Measurements from ENCODE around the gene CFAP97. TPM values are rescaled to one million over a fixed set of nuclear protein-coding genes. Genes with fewer than 3 reads are reported as not detected.
A peak's percentile ranks its signal among the peaks of the same experiment; 100 is the strongest.

Gene CFAP97
- 10 to 100 TPM; 26.7 to 33.0 (median 30.9) TPM for total RNA-seq

GRCh38 chr4:185203486-185204237 is at the start of gene CFAP97:
Gene CFAP97 (minus strand): TSS chr4:185204000. CDS start chr4:185191196, 12,804 bp downstream.
- Histone ChIP-seq H3K4me1 (peaks cover 24% of the 10 kb centered on the region), H3K36me3 (no peaks in the 10 kb centered on the region), H3K27ac (peak within 1 kb of the TSS; percentile 97), H3K9me3 (no peaks in the 10 kb centered on the region), H3K4me3 (peak within 1 kb of the TSS; percentile 91), H3K27me3 (no peaks in the 10 kb centered on the region)
- TF ChIP-seq CTCF (IDR thresholded peaks at IDR 0.05) (no peak), POLR2A (IDR thresholded peaks at IDR 0.05) (peak; percentile 45 to 74)
- WGBS = 0% methylated on average over 9 of the region's 103 CpGs
- DNase-seq (ENCODE audit: low spot score in 2 of 2) = peak; percentile 91 to 93

DNA sequence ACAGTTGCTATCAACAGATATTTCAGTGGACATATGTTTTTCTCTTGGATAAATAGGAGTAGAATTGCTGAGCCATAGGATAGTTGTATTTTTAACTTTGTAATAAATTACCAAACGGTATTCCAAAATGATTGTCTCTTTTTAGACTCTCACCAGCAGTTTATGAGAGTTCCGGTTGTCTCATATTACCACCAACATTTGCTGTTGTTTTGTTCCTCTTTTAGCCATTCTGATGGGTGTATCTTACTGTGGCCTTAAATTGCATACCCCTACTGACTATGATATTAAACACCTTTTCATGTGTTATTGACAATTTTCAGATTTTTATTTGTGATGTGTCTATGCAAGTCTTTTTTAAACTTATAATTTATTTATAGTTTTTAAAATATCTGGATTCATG is 45.3 kb upstream of the CFAP97 start:
- H3K27me3 ChIP-seq = no peaks in the 10 kb centered on the region
- TF ChIP-seq POLR2AphosphoS5 (IDR thresholded peaks at IDR 0.05) = no peak
- TF ChIP-seq CTCF (IDR thresholded peaks at IDR 0.05) = no peak
- TF ChIP-seq EP300 (IDR thresholded peaks at IDR 0.05) = no peak
- TF ChIP-seq POLR2A (IDR thresholded peaks at IDR 0.05) = no peak
- no peak for DNase-seq (ENCODE audit: low spot score in 2 of 2)
- WGBS = 92% methylated on average over 2 of the region's 2 CpGs
- H3K27ac ChIP-seq = no peak overlapping the region
- H3K4me3 ChIP-seq = no peak overlapping the region
- peaks cover 5% of the 10 kb centered on the region for H3K4me1 ChIP-seq
- H3K36me3 ChIP-seq = no peaks in the 10 kb centered on the region
- H3K9me3 ChIP-seq = no peaks in the 10 kb centered on the region

DNA sequence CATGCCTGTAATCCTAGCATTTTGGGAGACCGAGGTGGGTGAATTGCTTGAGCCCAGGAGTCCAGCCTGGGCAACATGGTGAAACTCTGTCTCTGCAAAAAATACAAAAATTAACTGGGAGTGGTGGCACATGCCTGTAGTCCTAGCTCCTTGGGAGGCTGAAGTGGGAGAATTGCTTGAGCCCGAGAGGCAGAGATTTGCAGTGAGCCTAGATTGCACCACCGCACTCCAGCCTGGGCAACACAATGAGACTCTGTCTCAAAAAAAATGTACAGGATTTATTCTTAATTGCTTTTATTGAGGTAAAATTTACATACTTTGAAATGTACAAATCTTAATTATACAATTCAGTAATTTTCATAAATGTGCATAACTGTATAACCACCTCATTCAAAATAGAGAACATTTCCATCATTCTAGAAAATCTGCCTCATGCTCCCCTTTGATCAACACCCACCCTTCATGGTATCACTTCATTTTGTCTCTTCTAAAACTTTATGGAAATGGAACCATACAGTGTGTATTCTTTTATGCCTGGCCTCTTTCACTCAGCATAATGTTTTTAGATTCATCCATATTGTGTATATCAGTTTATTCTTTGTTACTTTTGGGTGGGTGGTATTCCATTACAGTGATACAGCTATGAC is 44.7 kb upstream of the CFAP97 start:
- 99% methylated on average over 3 of the region's 3 CpGs for WGBS
- Histone ChIP-seq H3K36me3 (no peaks in the 10 kb centered on the region), H3K4me3 (no peak overlapping the region), H3K27me3 (no peaks in the 10 kb centered on the region), H3K4me1 (peaks cover 7% of the 10 kb centered on the region), H3K27ac (no peak overlapping the region), H3K9me3 (no peaks in the 10 kb centered on the region)
- TF ChIP-seq CTCF (IDR thresholded peaks at IDR 0.05) = no peak
- no peak for DNase-seq (ENCODE audit: low spot score in 2 of 2)

DNA sequence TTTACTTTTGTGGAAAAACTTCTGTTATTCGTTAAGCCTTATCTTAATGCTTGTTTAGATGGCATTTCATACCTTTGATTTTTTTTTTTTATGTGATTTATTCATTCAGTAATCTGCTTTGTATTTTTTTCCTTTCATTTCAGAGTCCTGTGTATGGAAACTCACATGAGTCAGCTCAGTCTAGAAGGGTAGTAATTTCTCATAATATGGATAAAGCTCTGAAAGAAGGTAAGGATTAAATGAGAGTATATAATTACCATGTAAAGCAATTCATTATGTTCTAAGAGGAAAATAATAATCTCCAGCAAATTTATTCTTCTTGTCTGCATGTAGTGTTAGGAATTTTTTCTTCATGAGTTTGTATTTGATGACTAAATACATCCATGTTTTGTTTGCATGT is 43.4 kb upstream of the CFAP97 start:
- Histone ChIP-seq H3K27ac (no peak overlapping the region), H3K36me3 (no peaks in the 10 kb centered on the region), H3K27me3 (no peaks in the 10 kb centered on the region), H3K4me3 (no peak overlapping the region), H3K4me1 (peaks cover 7% of the 10 kb centered on the region), H3K9me3 (no peaks in the 10 kb centered on the region)
- TF ChIP-seq CTCF (IDR thresholded peaks at IDR 0.05) = no peak
- TF ChIP-seq POLR2A (IDR thresholded peaks at IDR 0.05) = no peak
- TF ChIP-seq POLR2AphosphoS5 (IDR thresholded peaks at IDR 0.05) = no peak
- TF ChIP-seq EP300 (IDR thresholded peaks at IDR 0.05) = no peak
- WGBS = 86% methylated on average over 1 of the region's 1 CpG
- DNase-seq (ENCODE audit: low spot score in 2 of 2) = no peak

DNA sequence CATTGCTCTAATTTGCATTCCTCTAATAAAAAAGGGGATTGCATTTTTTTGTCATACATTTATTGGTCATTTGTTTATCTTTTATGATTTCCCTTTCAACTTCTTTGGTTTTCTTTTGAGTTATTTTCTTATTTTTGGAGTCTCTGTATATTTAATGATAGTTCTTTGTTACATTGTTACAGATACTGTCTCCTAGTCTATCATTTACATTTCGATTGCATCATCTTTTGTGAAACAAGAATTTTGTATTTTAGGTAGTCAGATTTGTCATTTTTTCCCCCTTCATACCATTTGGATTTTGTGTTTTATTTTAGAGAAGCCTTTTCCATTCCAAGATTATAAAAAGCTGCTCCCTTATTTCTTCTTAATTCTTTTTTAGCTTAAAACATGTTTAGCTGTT is 42.7 kb upstream of the CFAP97 start:
- Histone ChIP-seq H3K36me3 (no peaks in the 10 kb centered on the region), H3K27ac (no peak overlapping the region), H3K27me3 (no peaks in the 10 kb centered on the region), H3K4me3 (no peak overlapping the region), H3K4me1 (peaks cover 7% of the 10 kb centered on the region), H3K9me3 (no peaks in the 10 kb centered on the region)
- no peak for TF ChIP-seq POLR2A (IDR thresholded peaks at IDR 0.05)
- no peak for TF ChIP-seq CTCF (IDR thresholded peaks at IDR 0.05)
- TF ChIP-seq POLR2AphosphoS5 (IDR thresholded peaks at IDR 0.05) = no peak
- TF ChIP-seq EP300 (IDR thresholded peaks at IDR 0.05) = no peak
- no peak for DNase-seq (ENCODE audit: low spot score in 2 of 2)
- 84% methylated on average over 1 of the region's 1 CpG for WGBS
